SK-N-SH (cell line): ENCODE measurements around the gene WDR82.

Experiments
- CTCF ChIP-seq: fragments of 200-600 bp; sonication (generic); IDR thresholded peaks from 2 replicates; pipeline ENCODE4 v1.6.1; 2017; ENCODE audit warnings: antibody characterized with exemption, mild to moderate bottlenecking, moderate library complexity
- FOSL2 ChIP-seq: IDR thresholded peaks from 2 replicates; pipeline ENCODE4 v1.4.0; 2012; ENCODE audit warnings: low read depth, mild to moderate bottlenecking, moderate library complexity, borderline replicate concordance
- MAX ChIP-seq: IDR thresholded peaks from 2 replicates; pipeline ENCODE4 v1.4.0; 2012; ENCODE audit warnings: low read depth
- POLR2AphosphoS5 ChIP-seq: IDR thresholded peaks from 2 replicates; pipeline ENCODE4 v1.6.1; 2012; ENCODE audit warnings: low read depth, low read length
- RAD21 ChIP-seq: IDR thresholded peaks from 2 replicates; pipeline ENCODE4 v1.6.1; 2012; ENCODE audit warnings: mild to moderate bottlenecking, low read length
- RFX5 ChIP-seq: IDR thresholded peaks from 2 replicates; pipeline ENCODE4 v1.6.1; 2012; ENCODE audit warnings: mild to moderate bottlenecking, improper control_type of control experiment, low read length
- TAF1 ChIP-seq: IDR thresholded peaks from 2 replicates; pipeline ENCODE4 v1.6.1; 2012; ENCODE audit warnings: low read depth, mild to moderate bottlenecking, low read length, moderate library complexity, borderline replicate concordance

GRCh38 chr3:52319921-52320595, 41.6 kb upstream of the WDR82 start:
- TF ChIP-seq CTCF (no peak), FOSL2 (no peak), MAX (no peak), POLR2AphosphoS5 (no peak), TAF1 (no peak), RFX5 (no peak), RAD21 (no peak)
